Measurements from ENCODE around the gene RETN.
"Not testable (repeated sequence)": the region's sequence is repeated elsewhere in the genome, so short reads cannot be mapped to it uniquely, and the experiment has no call there.

Gene RETN

DNA sequence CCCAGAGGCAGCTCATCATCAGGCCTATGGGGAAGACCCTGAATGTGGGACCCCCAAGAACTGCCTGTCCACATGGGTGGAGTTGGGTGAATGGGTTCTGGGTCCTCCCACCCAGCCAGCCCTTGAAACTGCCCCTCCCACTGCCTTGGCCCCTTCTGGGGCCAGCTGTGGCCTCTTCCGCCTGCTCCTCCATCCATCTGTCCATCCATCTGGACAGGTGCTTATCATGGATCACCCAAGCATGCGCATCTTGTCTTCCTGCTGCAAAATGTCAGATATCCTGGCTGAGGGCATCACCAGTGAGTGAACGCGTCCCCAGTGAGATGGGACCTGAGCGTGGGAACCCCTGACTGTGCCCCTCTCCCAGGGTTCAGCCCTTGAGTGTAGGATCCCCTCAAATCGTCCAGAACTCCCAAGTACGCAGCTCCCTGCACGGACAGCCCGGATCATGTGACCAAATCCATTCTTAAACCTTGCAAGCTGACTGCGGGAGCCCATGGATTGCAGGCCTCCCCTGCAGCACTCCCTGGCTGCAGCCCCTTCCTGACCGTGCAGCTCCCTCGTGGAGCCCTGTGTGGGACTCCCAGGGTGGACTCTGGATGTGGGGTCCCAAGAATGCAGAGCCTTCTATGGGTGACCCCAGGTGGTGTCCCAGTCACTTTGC is 29.9 kb upstream of the RETN start:
- FAIRE-seq = no peak

DNA sequence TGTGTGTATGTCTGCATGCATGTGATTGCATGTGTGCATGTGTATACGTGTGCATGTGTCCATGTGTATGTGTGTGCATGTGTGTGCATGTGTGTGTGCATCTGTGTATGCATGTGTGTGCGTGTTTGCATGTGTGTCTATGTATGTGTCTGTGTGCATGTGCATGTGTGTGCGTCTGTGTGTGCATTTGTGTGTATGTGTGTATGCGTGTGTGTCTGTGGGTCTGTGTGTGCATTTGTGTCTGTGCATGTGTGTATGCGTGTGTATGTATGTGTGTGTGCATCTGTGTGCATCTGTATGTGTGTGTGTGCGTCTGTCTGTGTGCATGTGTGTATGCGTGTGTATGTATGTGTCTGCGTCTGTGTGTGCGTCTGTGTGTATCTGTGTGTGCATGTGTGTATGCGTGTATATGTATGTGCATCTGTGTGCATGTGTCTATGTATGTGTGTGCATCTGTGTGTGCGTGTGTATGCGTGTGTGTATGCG is 28.9 kb upstream of the RETN start:
- no peak for FAIRE-seq

- no peak for FAIRE-seq
Observed at GRCh38 chr19:7640803-7641202, 28.0 kb upstream of the RETN start.

- no peak for FAIRE-seq
Observed at GRCh38 chr19:7641290-7642276, 27.3 kb upstream of the RETN start.

DNA sequence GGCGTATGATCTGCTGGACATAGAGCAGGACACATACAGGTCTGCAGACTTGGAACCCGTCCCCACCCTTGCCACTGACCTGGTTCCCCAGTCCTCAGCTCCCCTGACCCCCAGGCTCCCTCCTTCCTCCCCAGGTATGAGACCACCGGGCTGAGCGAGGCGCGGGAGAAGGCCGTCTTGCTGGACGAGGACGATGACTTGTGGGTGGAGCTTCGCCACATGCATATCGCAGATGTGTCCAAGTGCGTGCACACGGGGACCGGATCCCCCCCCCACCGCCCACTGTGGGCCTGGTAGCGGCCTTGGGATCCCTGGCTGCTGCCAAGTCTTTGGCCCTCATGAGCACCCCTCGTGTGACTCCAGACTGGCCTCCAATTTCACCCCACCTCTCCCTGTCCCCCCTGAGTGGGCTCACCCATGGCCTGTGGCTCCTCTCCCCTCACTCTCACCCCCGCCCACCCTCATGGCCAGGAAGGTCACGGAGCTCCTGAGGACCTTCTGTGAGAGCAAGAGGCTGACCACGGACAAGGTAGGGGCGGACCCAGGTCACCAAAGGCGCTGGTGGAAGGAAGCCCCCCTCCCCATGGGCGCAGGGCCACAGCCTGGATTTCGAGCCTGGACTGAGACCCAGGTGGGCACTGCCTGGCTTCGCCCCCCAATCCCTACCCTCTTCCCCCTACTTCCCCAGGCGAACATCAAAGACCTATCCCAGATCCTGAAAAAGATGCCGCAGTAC is 26.4 kb upstream of the RETN start:
- FAIRE-seq = no peak

GRCh38 chr19:7643031-7643415 is 25.8 kb upstream of the RETN start:
- no peak for FAIRE-seq

GRCh38 chr19:7643629-7644549 is 25.0 kb upstream of the RETN start:
- not testable (repeated sequence) for FAIRE-seq

DNA sequence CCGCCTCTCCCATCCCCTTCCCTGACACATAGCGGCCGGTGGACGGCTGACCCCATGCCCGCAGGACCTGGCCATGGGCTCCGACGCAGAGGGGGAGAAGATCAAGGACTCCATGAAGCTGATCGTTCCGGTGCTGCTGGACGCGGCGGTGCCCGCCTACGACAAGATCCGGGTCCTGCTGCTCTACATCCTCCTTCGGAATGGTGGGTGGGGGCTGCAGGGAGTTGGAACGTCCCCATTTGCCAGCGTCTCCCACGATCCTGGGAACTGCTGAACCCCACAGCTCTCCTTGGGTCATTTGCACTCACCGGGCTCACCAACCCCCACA is 24.3 kb upstream of the RETN start:
- FAIRE-seq = no peak

DNA sequence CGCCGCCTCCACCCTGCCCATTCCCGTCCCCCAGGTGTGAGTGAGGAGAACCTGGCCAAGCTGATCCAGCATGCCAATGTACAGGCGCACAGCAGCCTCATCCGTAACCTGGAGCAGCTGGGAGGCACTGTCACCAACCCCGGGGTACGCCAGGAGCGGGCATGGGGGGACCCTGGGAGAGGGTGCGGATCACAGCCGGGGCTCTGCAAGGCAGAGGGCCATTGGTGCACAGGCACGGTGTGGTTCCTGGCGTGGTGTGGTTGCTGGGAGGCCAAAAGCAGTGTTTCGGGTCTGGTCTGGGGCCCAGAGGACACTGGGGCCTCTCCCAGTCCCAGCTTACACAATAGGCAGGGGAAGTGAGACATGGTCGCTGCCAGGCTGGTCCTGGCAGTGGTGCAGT is 23.7 kb upstream of the RETN start:
- no peak for FAIRE-seq

GRCh38 chr19:7645656-7646425 is 23.0 kb upstream of the RETN start:
- no peak for FAIRE-seq

DNA sequence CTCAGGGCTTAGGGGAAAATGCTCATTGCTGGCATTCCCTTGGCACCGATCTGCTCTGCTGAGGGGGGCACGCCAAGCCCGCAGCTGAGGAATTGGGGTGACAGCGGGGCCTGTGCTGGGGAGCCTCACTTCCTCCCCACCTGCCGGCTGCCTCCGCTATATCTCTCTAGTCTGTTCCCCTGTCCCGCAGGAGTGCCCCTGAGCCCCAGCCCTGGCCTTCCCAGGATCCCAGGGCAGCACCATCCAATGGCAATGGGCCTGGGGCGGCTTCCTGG is 22.5 kb upstream of the RETN start:
- FAIRE-seq = no peak

GRCh38 chr19:7647156-7647555 is 21.7 kb upstream of the RETN start:
- FAIRE-seq = no peak

- FAIRE-seq = no peak
Observed at GRCh38 chr19:7648265-7649014, 20.4 kb upstream of the RETN start.

DNA sequence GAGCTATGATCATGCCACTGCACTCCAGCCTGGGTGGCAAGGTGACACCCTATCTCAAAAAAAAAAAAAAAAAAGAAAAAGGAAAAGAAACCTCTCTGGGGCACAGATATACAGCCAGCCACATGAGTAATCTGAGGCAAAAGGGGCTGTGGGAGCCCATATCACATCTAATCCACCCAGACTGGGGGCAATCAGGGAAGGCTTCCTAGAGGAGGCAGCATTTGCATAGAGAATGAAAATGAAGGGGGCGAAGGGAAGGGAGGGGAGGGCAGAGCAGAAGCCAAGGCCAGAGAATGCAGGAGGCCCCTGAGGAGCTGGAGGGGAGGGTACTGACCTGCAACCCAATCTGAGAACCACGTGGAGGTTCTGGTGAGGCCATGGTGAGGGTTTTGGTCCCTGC is 18.7 kb upstream of the RETN start:
- no peak for FAIRE-seq

DNA sequence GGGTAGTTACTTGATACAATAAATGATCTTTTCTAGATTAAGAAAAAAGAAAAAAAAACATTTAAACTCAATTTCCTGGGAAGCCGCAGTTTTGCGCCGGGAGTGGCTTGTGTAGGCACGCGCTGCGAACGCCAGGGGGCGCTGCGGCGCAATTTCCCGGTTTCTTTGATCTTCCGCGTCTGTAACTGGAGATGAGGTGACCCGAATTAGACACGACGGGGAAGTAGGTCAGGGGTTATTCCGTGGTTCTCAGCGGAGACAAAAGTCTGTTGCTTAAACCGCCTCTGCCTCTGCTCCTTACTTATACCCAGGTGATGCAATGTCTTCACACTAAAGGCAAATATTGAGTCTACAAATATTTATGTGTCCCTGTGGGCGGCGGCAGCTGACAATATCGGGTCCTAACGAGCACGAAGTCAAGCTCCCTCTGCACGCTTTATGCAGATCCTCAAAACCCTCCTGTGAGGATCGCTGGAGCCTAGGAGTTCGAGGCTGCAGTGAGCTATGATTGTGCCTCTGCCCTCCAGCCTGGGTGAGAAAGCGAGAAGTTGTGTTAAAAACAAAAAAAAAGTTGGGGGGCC is 16.7 kb upstream of the RETN start:
- peak; percentile 77 for FAIRE-seq

GRCh38 chr19:7654401-7654800 is 14.4 kb upstream of the RETN start:
- no peak for FAIRE-seq

DNA sequence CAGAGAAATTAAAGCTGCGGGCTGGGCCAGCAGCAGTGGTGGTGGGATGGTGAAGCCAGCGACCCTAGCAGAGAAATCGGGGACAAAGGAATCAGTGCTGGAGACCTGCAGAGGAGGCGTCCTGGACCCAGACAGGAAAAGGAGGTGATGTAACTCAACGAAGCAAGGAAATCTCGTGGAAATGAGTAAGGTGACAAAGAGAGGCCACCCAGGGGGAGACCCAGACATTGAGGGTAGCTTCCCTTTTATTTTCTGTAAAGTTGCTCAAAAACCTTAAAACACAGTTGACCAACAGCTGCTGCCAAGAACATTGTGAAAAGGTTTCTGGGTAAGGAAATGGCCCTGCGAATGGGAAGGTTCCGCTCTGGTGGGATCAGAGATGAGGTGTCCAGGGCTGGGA is 13.3 kb upstream of the RETN start:
- no peak for FAIRE-seq

DNA sequence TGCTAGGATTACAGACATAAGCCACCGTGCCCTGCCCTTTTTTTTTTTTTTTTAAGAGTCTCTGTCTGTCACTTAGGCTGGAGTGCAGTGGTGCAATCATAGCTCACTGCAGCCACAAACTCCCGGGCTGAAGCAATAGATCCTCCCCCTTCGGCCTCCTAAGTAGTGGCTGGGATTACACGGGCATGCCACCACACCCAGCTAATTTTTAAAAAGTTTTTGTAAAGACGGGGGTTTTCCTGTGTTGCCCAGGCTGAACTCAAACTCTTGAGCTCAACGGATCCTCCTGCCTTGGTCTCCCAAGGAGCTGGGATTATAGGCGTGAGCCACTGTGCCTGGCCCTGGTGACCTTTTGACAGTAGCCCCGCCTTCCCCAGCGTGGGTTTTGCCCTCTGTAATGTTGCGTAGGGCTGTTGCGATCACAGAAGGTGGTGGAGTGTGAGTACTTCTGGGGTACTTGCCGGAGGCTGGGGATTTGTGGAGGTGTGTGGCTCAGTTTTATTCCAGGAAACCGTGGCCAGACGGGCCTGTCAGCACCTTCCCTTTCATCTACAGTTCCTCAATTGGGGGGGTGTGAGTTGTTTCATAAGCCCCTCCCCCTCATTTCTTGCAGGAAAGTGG is 11.6 kb upstream of the RETN start:
- no peak for FAIRE-seq

DNA sequence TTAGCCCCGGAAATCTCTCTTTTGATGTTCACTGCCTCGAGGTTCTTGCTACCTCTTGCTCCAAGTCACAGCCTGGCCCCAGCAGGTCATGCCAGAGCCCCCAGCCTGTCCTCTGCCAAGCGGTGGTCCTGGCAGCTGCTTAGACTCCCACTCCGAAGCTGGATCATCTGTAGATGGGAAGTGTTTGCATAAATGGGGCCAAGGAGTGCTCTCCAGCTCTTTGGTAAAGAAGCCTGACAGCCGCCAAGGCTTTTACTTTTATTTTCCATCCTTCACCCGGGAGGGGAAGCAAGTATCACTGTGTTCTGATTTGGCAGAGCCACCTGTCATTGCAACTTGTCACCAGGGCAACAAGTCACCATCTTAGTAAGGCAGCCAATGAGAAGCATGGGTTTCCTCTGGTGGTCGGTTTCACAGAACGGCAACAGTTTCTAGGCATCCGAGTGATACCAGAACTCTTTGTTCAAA is 10.6 kb upstream of the RETN start:
- FAIRE-seq = no peak

Data from A204.1 (cell line).